PC-9 (cell line): ENCODE measurements around the gene ATP8B1.

Source experiments
- EZH2 ChIP-seq: fragments of 200-600 bp; sonication (generic); IDR thresholded peaks from 2 replicates; pipeline ENCODE4 v1.8.0; 2017; ENCODE audit warnings: antibody characterized with exemption, low read depth
- TF ChIP-seq, protein P1 (sequence below): fragments of 200-600 bp; sonication (generic); conservative IDR thresholded peaks from 2 replicates; pipeline ENCODE4 v1.6.1; 2017; ENCODE audit warnings: mixed run types, antibody characterized with exemption, mild to moderate bottlenecking, moderate library complexity

DNA sequence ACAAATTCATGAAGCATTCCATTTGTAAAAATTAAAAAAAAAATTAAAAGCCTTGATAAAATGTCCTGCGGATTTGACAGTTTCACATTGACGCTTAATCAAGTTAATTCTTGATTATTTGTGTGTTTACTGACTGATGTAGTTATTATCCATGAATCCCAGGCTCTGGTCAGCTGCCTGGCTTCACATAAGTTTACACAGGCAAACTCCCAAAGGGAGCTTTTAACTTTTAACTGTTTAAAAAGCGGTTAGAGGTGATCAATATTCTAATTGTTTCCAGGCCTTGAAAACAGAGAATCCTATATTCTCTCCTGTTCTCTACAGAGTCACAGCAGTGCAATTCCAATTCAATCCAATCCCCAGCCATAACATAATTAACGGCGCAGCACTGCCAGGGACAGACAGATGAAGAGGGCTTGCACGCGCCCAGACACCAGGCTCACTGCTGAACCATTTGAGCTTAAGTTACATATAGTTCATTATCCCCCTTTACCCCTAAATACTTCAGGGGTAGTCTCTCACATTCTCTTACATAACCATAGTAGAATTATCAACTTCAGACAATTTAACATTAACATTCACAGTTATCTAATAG is 47.5 kb downstream of the ATP8B1 start:
- TF ChIP-seq, protein P1, sequence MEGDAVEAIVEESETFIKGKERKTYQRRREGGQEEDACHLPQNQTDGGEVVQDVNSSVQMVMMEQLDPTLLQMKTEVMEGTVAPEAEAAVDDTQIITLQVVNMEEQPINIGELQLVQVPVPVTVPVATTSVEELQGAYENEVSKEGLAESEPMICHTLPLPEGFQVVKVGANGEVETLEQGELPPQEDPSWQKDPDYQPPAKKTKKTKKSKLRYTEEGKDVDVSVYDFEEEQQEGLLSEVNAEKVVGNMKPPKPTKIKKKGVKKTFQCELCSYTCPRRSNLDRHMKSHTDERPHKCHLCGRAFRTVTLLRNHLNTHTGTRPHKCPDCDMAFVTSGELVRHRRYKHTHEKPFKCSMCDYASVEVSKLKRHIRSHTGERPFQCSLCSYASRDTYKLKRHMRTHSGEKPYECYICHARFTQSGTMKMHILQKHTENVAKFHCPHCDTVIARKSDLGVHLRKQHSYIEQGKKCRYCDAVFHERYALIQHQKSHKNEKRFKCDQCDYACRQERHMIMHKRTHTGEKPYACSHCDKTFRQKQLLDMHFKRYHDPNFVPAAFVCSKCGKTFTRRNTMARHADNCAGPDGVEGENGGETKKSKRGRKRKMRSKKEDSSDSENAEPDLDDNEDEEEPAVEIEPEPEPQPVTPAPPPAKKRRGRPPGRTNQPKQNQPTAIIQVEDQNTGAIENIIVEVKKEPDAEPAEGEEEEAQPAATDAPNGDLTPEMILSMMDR: no peak
- TF ChIP-seq EZH2: no peak
